ENCODE data around the gene CD5L. TPM values are rescaled to one million over a fixed set of nuclear protein-coding genes. Genes with fewer than 3 reads are reported as not detected.

CD5L gene
- polyA plus RNA-seq, 3 donors: not detected

- Histone ChIP-seq H3K9me3 (replicated peaks in 1 of 2; ENCODE audit: control insufficient read depth in 1 of 2, insufficient read depth in 1 of 2, low read length in 2 of 2) (no peaks in the 10 kb centered on the region), H4K20me1 (ENCODE audit: insufficient read depth, low read length) (no peaks in the 10 kb centered on the region), H3K9ac (ENCODE audit: insufficient read depth, low read length, poor library complexity, severe bottlenecking) (no peak overlapping the region), H3K27ac (ENCODE audit: low read depth in 1 of 2, low read length in 2 of 2) (no peak overlapping the region), H3K27me3 (ENCODE audit: control insufficient read depth in 2 of 2, insufficient read depth in 2 of 2, low read length in 2 of 2) (peaks cover 0 to 2% of the 10 kb centered on the region in 2 donors), H3K79me2 (ENCODE audit: insufficient read depth, low read length) (no peaks in the 10 kb centered on the region), H3K4me3 (replicated peaks in 1 of 3; ENCODE audit: low read depth in 2 of 3, low read length in 3 of 3) (no peak overlapping the region), H3K4me2 (replicated peaks; ENCODE audit: extremely low read depth, low read length, poor library complexity, severe bottlenecking) (no peak overlapping the region), H3K36me3 (replicated peaks in 1 of 2; ENCODE audit: control insufficient read depth in 1 of 2, insufficient read depth in 2 of 2, low read length in 2 of 2) (no peaks in the 10 kb centered on the region), H2AFZ (ENCODE audit: insufficient read depth, low read depth, low read length, poor library complexity, severe bottlenecking) (no peak overlapping the region), H3K4me1 (ENCODE audit: control insufficient read depth in 1 of 2, insufficient read depth in 2 of 2, low read length in 2 of 2) (peaks cover 22 to 23% of the 10 kb centered on the region in 2 donors)
- WGBS (ENCODE audit: insufficient coverage): 69% methylated on average over 2 of the region's 3 CpGs
- no peaks in the 10 kb centered on the region for H3K36me3 Mint-ChIP-seq
- peaks cover 22% of the 10 kb centered on the region for H3K4me1 Mint-ChIP-seq
- intact Hi-C loops (cut with micrococcal nuclease): no loop called here
- peaks cover 0 to 4% (median 0%) of the 10 kb centered on the region in 3 donors for H3K27me3 Mint-ChIP-seq (ENCODE audit: low read depth in 3 of 3)
- no peaks in the 10 kb centered on the region for H3K9me3 Mint-ChIP-seq
- no peak overlapping the region for H3K4me3 Mint-ChIP-seq
- H3K27ac Mint-ChIP-seq: no peak overlapping the region
- TF ChIP-seq CTCF (IDR thresholded peaks at IDR 0.05): no peak
- DNase-seq: no peak
These were observed 10.9 kb upstream of the CD5L start for GRCh38 chr1:157852476-157852875.

GRCh38 chr1:157849229-157849875 lies 7.7 kb upstream of the CD5L start:
- peak; percentile 38 to 42 (median 39) for DNase-seq
- WGBS (ENCODE audit: insufficient coverage): 100% methylated on average over 1 of the region's 2 CpGs
- no peaks in the 10 kb centered on the region for H3K36me3 Mint-ChIP-seq
- H3K4me3 Mint-ChIP-seq: peak overlapping the region; percentile 40 to 83
- H3K27me3 ChIP-seq (ENCODE audit: control insufficient read depth in 2 of 2, insufficient read depth in 2 of 2, low read length in 2 of 2): no peaks in the 10 kb centered on the region
- H3K27ac Mint-ChIP-seq: peak overlapping the region; percentile 51 to 92 (median 78)
- H3K27ac ChIP-seq (ENCODE audit: low read depth in 1 of 2, low read length in 2 of 2): peak overlapping the region; percentile 38 to 72
- peak overlapping the region; percentile 56 for H3K4me2 ChIP-seq (replicated peaks; ENCODE audit: extremely low read depth, low read length, poor library complexity, severe bottlenecking)
- no peak overlapping the region for H3K9ac ChIP-seq (ENCODE audit: insufficient read depth, low read length, poor library complexity, severe bottlenecking)
- no peak for TF ChIP-seq CTCF (IDR thresholded peaks at IDR 0.05)
- intact Hi-C loops (cut with micrococcal nuclease): no loop called here
- H3K79me2 ChIP-seq (ENCODE audit: insufficient read depth, low read length): no peaks in the 10 kb centered on the region
- H3K4me1 ChIP-seq (ENCODE audit: control insufficient read depth in 1 of 2, insufficient read depth in 2 of 2, low read length in 2 of 2): peaks cover 31 to 34% of the 10 kb centered on the region in 2 donors
- H3K9me3 Mint-ChIP-seq: no peaks in the 10 kb centered on the region
- peaks cover 30% of the 10 kb centered on the region for H3K4me1 Mint-ChIP-seq
- no peaks in the 10 kb centered on the region for H4K20me1 ChIP-seq (ENCODE audit: insufficient read depth, low read length)
- H3K4me3 ChIP-seq (replicated peaks in 1 of 3; ENCODE audit: low read depth in 2 of 3, low read length in 3 of 3): peak overlapping the region in 1 of 3 experiments; percentile 57
- H3K27me3 Mint-ChIP-seq (ENCODE audit: low read depth in 3 of 3): peaks cover 0 to 2% (median 1%) of the 10 kb centered on the region in 3 donors
- H3K9me3 ChIP-seq (replicated peaks in 1 of 2; ENCODE audit: control insufficient read depth in 1 of 2, insufficient read depth in 1 of 2, low read length in 2 of 2): no peaks in the 10 kb centered on the region
- H3K36me3 ChIP-seq (replicated peaks in 1 of 2; ENCODE audit: control insufficient read depth in 1 of 2, insufficient read depth in 2 of 2, low read length in 2 of 2): no peaks in the 10 kb centered on the region
- peak overlapping the region; percentile 43 for H2AFZ ChIP-seq (ENCODE audit: insufficient read depth, low read depth, low read length, poor library complexity, severe bottlenecking)

Data from CD14-positive monocyte (primary cell).